ENCODE results near the gene KCNIP4.

GRCh38 chr4:21209860-21210259, 738.7 kb downstream of the KCNIP4 start:
- no peak for TF ChIP-seq CTCF (IDR thresholded peaks at IDR 0.05)
- TF ChIP-seq POLR2A (IDR thresholded peaks at IDR 0.05) = no peak
